ENCODE measurements around the gene FOCAD.

DNA sequence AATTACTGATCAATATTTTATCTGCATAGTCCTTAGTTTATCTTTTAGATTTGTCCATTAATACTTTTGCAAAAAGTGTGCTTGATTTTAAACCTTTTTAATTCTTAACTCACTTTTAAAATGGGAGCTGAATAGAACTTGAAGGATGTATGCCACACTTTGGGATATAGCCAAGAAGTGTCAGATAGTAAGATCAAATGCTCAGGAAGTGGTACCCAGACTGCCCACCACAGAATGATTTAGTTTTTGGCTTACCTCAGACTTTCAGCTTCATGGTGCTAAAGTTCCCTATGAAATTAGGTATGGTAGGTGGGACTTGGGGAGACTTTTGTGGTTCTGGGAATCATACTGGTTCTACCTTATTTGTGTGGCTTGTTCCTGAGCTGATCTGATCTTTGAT lies 14.7 kb downstream of the FOCAD start:
- TF ChIP-seq EP300 (IDR thresholded peaks at IDR 0.05; ENCODE audit: borderline replicate concordance in 1 of 2, low read depth in 2 of 2, low read length in 2 of 2), result no peak
- TF ChIP-seq SUZ12 (IDR thresholded peaks at IDR 0.05; ENCODE audit: low read length), result no peak

Measured in H1 (cell line).